Stimulated activated CD8-positive, alpha-beta memory T cell treated with anti-CD3 and anti-CD28 coated beads, Interleukin-7, amount 100 ng/mL, for 1 hour (primary cell): Measurements from ENCODE around the gene CDH13.

Source experiments
- DNase-seq, 2 donors: peaks; one replicate each; pipeline ENCODE4 v3.0.0-alpha.2; 2020; ENCODE audit warnings: low read depth in 2 of 2

CDH13 gene

DNA sequence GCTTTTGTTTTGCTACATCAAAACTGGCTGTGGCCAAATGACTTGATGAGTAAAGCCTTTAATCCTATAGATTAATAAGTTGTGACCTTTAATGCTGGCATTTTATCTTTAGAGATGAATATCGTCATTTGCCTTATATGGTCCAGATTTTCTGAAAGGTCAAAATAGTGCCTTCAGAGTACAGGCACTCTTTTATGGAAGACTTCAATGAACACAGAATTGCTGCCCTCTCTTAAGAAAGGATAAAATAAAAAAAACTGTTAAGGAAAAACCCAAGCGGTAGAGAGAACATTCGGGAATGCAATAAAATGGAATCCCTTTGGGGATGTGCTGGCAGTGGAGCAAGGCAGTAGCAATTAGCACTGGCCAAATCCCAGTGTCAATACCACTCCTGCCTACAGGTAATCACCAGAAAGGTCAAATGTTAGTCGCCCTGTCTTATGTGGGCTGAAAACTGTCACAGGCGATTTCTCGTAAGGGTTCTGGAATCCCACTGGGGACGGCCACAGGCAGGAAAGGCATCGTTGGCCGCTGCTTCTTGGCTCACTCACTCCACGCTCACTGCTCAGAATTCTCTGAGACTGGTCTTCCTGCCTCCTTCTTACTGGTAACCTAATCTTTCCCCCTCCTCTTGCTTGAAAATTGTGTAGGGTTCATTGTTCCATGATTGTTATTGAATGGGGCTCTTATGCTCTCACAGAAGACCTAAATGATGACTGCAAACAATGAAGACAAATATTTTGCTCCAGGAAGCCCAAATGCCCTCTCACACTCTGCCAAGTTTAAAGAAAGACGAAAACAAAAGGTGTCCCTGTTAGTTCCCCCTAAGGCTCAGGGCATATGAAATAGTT lies 1135.6 kb downstream of the CDH13 start:
- no peak for DNase-seq

DNA sequence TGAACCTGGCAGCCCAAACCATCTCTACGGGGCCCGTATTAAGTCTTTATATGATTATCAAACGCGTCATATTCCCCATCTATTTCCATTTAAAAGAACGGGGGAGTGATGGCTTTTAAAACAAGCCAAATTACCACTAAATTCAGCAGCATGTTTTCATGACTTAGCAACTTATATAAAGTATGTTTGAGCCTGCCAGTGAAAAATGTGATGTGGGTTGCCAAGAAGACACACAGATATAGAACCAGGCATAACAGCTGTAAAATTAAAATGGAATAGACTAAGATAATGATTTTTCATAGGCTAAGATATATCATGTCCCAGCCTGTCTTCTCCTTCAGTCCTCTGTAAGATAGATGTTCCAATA lies 1136.2 kb downstream of the CDH13 start:
- DNase-seq: no peak

DNA sequence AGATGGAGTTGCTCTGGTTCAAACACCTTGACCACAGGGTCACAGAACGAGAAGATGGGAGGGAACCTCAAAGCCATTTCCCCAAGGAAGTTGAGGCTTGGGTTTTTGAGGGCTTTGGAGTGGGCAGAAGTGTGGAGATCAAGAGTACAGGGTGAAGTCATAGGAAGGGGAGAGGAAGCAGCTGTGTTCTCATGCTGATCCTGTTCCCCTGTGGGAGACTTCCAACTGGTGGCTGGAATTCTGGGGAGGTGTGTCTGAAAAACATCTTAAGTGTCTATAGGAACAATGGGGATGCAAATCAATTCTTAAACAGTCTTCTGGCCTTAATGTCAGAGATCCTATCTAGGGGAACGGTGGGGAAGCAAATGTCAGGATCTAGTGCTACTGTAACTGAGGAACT lies 1142.2 kb downstream of the CDH13 start:
- no peak for DNase-seq

DNA sequence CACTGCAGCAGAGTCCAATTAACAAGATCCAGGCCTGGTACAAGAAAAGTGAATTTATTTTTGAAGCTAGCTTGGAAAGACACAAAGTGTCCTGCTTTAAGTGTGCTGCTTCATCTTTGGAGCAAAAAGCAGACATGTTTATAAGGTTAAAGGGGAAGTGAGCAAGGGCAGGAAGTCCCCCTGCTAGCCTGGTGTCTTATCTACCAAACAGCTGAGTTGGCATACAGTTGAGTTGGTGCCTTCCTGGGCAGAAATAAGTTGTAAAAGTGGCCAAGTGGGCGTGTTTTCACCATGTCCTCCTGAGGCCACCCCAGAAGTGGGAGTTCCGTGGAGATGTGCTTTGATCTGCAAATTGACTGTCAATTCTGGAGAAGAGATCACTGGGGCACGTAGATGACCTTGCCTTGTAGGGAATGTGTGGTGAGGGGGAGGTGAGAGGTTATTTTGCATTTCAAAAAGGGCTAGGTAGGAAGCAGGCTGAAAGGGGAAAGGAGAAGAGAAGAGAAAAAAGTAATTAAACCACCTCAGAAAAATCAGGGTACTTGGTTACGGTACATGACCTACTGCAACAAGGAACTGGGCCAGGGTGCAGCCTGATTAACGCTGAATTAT lies 1142.7 kb downstream of the CDH13 start:
- no peak for DNase-seq

DNA sequence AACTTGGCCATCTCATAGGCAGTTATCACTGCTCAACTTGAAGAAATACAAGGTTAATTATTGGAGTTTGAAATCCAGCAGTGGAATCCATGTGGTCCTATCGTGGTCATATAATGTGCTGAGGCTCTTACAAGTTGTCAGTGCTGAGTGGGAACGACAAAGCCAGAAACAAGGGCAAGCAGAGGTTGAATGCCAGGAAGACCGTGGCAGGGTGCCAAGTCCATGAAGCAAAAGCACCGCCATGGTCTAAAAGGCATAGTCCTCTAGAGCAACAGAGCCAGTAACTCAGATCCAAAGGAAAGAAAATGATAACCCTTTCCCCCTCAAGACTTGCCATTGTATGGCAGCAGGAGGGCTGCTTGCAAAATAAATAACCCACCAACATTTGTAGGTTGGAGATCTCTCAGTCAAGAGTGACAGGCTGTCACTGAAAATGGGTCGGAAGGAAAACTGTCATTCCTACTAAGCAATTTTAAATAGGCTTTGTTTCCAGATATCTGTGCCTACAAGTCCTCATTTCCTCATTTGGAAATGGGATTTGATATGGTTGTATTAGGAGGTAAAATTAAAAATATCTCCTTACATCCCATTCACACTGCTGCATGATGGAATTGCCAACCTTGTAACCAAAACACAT lies 1144.7 kb downstream of the CDH13 start:
- DNase-seq: no peak

DNA sequence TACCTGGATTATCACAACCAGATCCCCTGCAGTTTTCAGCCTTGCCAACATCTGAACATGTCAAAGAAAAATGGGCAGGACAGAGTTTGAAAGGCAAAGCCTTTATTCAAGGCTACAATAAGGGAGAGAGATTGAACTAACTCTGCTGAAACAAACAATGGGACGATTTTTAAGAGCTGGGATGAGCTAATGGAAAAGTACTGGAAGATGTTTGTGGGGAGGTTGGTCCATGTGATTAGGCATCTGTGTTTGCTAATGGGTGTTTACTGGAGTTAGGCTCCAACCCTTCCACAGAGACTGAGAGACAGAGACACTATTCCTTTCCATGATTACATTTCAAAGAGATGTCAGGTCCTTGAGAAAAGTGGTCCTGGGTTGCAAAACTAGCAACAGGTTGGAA lies 1146.0 kb downstream of the CDH13 start:
- DNase-seq: no peak

DNA sequence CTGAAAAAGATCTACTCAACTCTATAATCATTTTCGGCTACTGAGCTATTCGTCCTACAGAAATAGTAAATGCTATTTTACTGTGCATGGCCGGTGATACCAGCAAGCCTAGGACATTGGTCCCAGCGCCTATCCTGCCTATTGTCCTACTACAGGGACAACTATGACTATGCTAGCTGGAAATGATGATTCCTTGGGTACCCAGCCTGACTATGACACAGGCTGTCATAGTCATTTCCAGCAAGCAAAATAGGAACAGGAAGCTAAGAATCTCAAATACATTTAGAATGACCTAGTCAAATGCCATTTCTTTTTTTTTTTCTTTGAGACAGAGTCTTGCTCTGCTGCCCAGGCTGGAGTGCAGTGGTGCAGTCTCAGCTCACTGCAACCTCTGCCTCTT lies 1147.3 kb downstream of the CDH13 start:
- DNase-seq: no peak

DNA sequence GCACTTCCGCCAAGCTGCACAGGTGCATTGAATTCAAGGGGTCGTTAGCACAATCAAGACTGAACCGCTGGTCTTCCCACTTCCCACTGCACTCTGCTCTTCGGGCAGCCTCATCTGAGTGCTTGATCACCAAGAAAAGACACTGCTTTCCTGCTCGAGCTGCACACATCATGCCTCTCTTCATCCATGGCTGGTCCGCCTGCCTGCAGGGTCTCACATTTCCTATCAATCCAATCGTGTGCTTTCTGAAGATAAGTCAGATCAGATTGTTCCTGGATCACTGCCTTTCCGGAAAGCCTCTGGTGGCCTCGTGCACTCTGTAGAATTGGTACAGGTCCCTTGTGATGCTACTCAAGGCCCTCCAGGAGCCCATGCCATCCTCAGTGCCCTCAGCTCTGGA lies 1150.2 kb downstream of the CDH13 start:
- no peak for DNase-seq

DNA sequence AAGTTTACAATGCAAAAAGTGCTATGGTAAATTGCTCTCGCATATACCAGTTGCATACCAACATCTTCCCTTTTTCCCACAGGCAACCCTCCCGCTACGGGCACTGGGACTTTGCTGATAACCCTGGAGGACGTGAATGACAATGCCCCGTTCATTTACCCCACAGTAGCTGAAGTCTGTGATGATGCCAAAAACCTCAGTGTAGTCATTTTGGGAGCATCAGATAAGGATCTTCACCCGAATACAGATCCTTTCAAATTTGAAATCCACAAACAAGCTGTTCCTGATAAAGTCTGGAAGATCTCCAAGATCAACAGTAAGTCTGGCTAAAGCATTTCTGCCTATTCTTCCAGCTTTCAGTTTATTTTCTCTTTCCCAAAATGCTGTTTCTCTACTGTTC lies 1153.1 kb downstream of the CDH13 start:
- no peak for DNase-seq

DNA sequence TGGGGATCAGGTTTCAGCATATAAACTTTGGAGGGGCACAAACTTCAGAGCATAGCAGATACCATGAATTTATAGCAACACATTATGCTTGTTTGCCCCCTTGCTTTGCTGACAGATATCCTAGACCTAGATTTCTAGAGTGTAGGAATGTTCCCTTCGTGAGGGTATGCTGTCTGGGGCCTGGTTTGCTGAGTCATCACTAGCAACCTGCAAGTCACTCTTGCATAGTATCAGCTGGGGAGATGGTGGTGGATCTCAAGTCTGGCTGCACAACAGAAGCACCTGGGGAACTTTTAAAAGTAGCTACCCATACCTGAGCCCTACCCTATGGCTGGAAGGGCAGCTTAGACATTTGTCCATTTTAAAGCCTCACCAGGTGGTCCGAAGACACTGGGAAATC lies 1158.7 kb downstream of the CDH13 start:
- no peak for DNase-seq

DNA sequence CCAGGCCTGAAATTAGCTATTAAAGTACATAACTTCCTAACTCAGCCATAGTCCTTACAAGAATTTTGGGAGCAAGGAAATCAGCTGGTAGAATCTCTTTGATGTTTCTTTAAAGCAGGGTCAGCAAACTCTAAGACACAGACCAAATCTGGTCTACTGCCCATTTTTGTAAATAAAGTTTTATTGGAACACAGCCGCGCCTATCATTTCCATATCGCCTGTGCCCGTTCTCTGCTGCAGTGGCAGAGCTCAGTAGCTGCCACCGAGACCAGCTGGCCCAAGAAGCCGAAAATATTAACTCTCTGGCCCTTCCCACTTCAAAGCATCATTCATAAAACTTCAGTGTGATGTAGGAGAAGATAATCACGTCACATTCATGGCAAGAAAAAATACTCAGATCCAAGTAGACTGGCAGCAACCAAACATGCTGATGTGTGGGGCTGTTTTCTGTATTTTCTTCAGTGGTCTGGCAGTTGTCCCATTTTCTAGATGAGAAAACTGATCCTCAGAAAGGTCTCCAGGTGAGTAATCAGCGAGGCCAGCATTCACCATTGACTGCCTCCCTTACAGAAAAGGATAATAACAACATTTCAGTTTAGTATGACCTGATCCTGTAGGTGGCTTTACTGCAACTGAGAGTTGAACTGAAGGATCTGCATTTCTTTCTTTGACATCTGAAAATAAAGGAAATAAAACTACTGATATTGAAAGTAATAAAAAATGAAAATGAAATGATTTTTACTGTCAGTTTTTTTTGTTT lies 1163.1 kb downstream of the CDH13 start:
- DNase-seq: no peak

DNA sequence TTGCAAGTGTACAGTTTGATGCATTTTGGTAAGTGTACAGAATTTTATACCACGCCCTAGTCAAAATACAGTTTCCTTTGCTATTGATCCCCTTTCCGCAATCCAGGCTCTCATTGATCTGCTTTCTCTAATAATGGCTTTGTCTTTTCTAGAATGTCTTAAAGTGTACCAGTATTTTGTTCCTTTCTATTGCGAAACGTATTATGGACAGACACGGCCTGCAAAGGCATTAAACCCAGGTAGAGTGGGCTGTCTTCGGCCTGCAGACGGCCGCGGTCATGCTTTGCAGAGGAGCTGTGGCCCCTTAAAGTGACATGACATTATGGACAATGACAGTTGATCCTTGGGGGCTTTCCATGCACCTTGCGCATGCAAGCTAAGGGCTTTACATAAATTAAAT lies 1165.1 kb downstream of the CDH13 start:
- no peak for DNase-seq

DNA sequence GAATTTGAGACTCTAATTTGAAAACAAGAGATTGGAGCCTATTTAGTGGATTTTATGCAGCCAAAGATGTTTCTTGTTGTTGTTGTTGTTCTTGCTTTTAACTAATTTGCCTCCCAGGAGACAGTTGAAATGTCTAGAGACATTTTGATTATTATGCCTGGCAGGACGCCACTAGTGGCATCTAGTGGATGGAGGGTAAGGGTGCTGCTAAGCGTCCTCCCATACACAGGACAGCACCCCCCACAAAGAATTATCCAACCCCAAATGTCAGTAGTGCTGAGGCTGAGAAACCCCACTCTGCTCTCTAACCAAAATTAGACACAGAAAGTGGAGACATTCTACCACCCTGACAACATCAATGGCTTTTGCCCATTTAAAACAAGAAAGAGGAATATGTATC lies 1165.6 kb downstream of the CDH13 start:
- no peak for DNase-seq

DNA sequence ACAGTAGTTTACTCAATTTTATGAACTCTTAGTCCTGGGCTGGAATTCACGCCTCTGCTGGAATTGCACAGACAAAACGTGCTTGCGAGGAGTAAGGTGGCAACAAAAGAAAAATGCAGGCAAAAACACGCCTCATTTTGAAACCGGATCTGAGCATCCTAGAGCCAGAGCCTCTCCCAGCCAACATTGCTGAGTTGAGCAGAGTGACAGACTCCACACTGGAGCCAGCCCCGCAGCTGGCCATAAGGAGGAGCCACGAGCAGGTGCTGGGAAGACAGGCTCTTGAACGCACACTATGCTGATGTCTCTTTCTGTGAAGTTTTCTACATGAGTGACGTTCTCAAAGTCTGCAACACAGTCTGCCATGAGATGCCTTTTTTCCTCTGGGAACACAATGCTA lies 1166.4 kb downstream of the CDH13 start:
- no peak for DNase-seq

DNA sequence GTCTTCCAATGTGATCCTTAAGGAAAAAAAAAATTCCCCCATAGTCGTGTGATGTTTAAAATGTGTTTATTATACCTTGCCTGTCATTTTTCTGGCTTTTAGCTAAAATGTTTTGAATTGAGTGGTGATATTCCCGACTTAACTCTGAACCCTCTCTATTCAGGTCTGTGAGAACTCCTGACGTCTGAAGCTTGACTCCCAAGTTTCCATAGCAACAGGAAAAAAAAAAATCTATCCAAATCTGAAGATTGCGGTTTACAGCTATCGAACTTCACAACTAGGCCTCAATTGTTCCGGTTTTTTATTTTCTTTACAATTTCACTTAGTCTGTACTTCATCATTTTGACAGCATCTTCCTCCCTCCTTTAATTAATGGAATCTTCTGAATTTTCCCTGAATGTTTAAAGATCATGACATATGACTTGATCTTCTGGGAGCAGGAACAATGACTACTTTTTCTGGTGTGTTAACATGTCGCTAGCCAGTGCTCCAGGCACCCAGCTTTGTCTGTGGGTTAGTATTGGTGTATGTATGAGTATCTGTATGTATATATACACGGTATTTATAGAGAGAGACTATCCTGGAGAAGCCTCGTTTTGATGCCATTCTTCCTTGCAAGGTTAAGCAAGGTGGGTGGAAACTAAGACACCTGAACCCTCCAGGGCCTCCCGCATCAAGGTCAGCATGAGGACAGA lies 1168.2 kb downstream of the CDH13 start:
- DNase-seq: no peak

DNA sequence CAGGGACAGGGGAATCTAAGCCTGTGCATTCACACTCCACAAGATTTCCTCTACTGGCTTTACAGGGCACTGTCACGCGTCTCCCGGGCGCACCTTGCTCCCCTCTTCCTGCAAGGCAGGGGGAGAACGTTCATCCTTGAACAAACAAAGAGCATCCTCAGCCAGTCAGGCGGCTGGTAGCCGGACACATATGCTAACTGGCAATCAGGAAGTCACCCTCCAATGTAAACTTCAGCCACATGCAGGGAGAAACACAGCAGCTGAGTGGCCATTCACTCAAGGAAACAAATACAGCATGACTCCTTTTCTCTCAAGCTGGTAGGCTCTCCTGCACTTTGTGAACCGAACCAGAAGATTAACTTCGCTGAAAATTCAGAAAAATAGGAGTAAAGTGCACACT lies 1170.2 kb downstream of the CDH13 start:
- DNase-seq: no peak

DNA sequence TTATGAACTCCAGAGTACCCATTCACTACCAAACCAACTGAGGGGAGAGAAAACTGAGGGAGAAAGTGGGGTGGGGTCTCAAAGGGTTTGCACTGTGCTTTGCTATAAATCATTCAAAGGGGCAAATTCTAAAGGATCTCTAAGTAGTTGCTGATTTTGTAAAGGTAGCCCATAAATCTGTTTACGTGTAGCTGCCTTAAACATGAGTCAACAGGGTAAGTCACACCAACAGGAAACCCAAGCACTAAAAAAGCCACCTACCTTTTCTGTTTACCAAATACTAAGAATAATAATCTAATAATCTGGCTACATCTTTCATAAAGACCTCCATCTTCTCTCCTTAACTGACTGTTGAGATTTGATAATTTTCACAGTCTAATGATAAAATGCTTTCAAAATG lies 1172.6 kb downstream of the CDH13 start:
- DNase-seq: no peak

DNA sequence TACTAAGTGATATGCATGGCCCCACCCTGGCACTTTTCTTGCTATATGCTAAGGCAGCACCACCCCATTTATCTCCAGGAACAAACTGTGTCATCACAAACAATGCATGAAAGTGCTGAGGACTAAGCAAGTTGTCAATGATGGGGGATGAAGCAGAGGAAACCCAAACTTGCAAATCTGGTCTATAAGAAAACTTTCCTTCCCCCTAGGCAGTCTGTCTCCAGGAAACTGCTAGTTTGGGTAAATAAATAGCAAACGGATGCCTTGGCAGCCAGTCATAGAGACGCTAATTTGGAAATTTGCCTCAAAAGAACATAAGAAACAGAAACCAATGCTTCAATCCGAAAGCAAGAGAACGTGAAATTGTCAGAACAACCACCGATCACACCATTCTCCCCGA lies 1175.4 kb downstream of the CDH13 start:
- DNase-seq: no peak

DNA sequence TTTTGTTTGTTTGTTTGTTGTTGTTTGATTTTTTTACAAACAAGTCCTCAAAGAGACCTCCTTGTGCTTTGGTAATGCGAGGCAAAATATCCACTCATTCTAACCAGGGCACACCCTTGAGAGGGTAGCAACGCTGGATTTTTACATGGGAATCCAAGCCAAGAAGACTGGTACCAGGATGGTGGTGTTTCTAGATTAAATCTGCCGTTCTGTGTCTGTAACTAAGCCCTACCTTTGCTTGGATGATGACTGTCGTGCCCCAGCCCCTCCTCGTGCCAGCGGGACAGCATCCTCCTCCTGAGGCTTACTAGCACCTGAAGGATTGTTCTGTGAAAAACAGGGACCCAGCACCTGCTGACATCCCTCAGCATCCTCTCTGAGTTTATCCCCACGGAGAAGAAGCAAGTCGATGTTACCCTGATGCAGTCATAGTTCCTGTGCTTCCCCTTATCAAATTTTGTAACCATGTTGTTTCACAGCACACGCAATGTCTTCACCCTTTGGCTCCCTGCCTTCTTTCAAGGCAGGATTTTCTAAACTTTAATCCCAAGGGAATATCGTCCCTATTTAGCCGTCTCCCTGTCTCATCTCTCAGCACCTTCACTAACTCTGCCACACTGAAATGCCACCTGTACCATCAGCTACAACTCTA lies 1175.9 kb downstream of the CDH13 start:
- no peak for DNase-seq

DNA sequence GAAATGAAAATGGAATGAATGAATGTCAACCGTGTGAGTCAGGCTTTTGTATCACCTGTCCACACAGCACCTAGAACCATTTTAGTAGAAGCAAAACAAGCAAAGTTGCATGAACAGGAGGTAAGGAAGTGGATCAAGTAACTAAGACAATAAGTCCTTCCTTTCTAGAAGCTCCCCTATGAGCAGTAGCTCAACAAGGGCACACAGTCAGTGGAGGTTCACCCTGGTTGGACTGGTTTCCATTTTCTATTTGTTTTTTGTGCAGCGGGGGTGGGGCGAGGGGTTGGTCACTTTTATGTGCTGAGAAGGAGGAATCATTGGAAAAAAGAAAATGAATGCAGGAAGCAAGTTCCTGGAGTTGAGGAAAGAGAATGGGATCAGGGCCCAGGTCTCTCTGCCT lies 1177.0 kb downstream of the CDH13 start:
- no peak for DNase-seq

DNA sequence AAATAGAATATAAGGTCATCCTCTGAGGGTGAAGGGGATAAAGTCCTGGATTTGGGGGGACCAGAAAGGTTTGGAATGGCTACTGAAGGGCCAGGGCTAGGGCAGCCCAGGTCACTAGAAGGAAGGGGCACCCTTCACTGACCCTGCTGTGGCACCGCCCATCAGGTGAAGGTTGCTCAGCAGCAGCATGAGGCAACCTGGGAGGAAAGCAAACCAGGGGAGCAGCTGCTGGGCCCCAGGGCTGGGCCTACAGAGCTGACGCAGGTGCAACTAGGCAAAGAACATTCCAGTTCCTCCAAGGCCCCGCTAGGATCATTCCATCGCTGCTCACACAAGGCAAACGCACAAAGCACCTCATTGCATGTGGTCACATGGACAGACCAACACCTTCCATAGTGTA lies 1177.6 kb downstream of the CDH13 start:
- DNase-seq: no peak
